ENCODE data around the gene TNFSF18. TPM values are rescaled to one million over a fixed set of nuclear protein-coding genes. Genes with fewer than 3 reads are reported as not detected.

The TNFSF18 gene
- total RNA-seq, 1 donor = 0.09 TPM

DNA sequence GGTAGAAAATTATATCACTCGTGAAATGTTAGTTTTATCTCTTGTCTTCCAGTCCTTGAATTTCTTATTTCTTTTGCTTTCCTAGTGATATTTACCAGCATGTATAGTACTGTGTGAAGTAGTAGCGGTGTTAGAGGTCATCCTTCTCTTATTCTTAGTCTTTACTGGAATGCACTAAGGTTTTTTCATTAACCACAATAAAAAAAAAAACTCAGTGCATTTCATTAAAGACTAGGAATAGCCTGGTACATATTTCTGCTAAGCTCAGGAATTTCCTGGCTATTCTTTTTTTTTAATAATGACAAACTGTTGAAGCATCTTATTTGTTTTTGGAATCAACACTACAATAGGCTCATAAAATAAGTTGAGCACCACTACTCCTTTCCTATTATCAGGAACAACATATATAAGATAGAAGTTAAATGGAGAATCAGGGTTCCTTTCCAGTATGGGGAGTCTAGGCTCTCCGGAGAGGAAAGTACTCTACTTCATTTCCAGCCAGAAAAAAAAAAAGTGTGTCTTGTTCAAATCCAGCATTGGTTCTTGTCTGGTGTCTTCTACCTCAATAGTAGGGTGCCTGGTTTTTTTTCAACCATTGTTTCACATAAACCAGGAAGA lies 60.0 kb downstream of the TNFSF18 start:
- TF ChIP-seq, protein P1, sequence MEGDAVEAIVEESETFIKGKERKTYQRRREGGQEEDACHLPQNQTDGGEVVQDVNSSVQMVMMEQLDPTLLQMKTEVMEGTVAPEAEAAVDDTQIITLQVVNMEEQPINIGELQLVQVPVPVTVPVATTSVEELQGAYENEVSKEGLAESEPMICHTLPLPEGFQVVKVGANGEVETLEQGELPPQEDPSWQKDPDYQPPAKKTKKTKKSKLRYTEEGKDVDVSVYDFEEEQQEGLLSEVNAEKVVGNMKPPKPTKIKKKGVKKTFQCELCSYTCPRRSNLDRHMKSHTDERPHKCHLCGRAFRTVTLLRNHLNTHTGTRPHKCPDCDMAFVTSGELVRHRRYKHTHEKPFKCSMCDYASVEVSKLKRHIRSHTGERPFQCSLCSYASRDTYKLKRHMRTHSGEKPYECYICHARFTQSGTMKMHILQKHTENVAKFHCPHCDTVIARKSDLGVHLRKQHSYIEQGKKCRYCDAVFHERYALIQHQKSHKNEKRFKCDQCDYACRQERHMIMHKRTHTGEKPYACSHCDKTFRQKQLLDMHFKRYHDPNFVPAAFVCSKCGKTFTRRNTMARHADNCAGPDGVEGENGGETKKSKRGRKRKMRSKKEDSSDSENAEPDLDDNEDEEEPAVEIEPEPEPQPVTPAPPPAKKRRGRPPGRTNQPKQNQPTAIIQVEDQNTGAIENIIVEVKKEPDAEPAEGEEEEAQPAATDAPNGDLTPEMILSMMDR (IDR thresholded peaks at IDR 0.05; ENCODE audit: insufficient read depth, low read length) = no peak
- H3K4me3 ChIP-seq (ENCODE audit: low read depth, low read length) = no peak overlapping the region
- DNase-seq (ENCODE audit: low read depth) = peak; percentile 71

Other genes starting within 250 kb of the TNFSF18 start
- 0.49 and 2.0 TPM in 2 replicates for gene TNFSF4, start 156.4 kb upstream of the TNFSF18 start, total RNA-seq (ENCODE audit: low replicate concordance)